Camera-type eye (tissue), 1 donor: Measurements from ENCODE around the gene GRIK1. TPM values are rescaled to one million over a fixed set of nuclear protein-coding genes. Genes with fewer than 3 reads are reported as not detected.

Experiments used
- total RNA-seq: library from RNA; depleted of rRNA; stranded (reverse); fragments of >200 nt; gene quantifications from one replicate; pipeline ENCODE4 v1.2.3, GENCODE V29; 2014

The GRIK1 gene
- total RNA-seq, result 33.3 TPM

GRCh38 chr21:29939924-29940275, at the start of gene GRIK1:
TSS of gene GRIK1 (minus strand) at chr21:29939996.

Other genes starting within 250 kb of the GRIK1 start
- not detected for gene CLDN17, start 226.8 kb upstream of the GRIK1 start, total RNA-seq